H1 (cell line): ENCODE results near the gene ZNFX1.

ENCODE experiments used
- EZH2 ChIP-seq: fragments of 200-600 bp; sonication (generic); IDR thresholded peaks from 2 replicates; pipeline ENCODE4 v1.7.1; 2012; ENCODE audit warnings: low read depth, mild to moderate bottlenecking, moderate library complexity, low read length, inconsistent platforms; ENCODE audit not compliant: severe bottlenecking
- FOSL1 ChIP-seq: IDR thresholded peaks from 2 replicates; pipeline ENCODE4 v1.6.1; 2011; ENCODE audit warnings: mild to moderate bottlenecking, low read depth, low read length, moderate library complexity; ENCODE audit not compliant: insufficient read depth
- HDAC2 ChIP-seq, 2 experiments: fragments of 300-600 bp in 1 of 2; sonication (generic) in 1 of 2; IDR thresholded peaks; 2 replicates each; pipeline ENCODE4 v1.6.1; 2011 to 2012; ENCODE audit warnings: low read depth in 2 of 2, low read length in 2 of 2, mild to moderate bottlenecking in 2 of 2, moderate library complexity in 2 of 2, borderline replicate concordance in 1 of 2, inconsistent platforms in 1 of 2
- RFX5 ChIP-seq: IDR thresholded peaks from 2 replicates; pipeline ENCODE4 v1.6.1; 2011; ENCODE audit warnings: low read depth, low read length, improper control_type of control experiment, borderline replicate concordance
- TEAD4 ChIP-seq: IDR thresholded peaks from 2 replicates; pipeline ENCODE4 v1.6.1; 2012; ENCODE audit warnings: low read depth, low read length, inconsistent platforms, mixed read lengths
- TF ChIP-seq, protein P1 (sequence below), 3 experiments: IDR thresholded peaks; 1 replicate in 2 of 3; 2 replicates in 1 of 3; pipeline versions ENCODE4 v1.5.1 to v1.6.1; 2011; ENCODE audit warnings: low read length in 3 of 3, mild to moderate bottlenecking in 3 of 3, inconsistent platforms in 2 of 3, low read depth in 1 of 3, moderate library complexity in 1 of 3; ENCODE audit not compliant: insufficient read depth in 1 of 3; ENCODE audit errors: control extremely low read depth in 1 of 3
- TF ChIP-seq, protein P2 (sequence below): IDR thresholded peaks from 2 replicates; pipeline ENCODE4 v1.6.1; 2012; ENCODE audit warnings: inconsistent platforms

DNA sequence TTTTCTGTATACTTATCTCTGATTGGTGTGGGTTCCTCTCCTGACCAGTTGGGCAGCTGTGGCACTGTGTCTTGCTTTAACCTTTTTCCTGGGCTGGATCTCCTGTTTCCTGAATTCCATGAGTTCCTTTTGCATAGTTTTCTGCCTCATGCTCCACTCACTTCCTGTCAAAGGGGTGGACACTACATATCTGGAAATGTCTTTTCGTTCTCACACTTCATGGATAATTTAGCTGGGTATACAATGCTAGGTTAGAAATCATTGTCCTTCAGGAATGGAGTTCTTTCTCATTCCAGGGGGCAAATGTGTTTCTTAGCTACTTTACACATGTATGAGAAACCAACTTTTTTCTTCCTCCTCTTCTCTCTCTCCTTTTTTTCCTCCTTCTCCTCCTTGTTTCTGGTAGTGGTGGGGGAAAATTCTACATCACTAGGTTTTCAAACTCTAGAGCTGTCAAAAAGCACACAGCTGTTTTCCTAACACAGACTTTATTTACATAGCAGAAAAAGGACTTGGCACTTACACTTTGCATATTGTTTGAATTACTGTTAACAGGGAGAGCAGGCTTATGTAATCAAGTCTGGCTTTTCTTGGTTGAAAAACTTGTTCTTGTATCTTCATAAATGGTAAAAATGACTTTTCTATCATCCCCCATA is 67.6 kb downstream of the ZNFX1 start:
- no peak for TF ChIP-seq FOSL1
- no peak for TF ChIP-seq RFX5
- TF ChIP-seq, protein P1, sequence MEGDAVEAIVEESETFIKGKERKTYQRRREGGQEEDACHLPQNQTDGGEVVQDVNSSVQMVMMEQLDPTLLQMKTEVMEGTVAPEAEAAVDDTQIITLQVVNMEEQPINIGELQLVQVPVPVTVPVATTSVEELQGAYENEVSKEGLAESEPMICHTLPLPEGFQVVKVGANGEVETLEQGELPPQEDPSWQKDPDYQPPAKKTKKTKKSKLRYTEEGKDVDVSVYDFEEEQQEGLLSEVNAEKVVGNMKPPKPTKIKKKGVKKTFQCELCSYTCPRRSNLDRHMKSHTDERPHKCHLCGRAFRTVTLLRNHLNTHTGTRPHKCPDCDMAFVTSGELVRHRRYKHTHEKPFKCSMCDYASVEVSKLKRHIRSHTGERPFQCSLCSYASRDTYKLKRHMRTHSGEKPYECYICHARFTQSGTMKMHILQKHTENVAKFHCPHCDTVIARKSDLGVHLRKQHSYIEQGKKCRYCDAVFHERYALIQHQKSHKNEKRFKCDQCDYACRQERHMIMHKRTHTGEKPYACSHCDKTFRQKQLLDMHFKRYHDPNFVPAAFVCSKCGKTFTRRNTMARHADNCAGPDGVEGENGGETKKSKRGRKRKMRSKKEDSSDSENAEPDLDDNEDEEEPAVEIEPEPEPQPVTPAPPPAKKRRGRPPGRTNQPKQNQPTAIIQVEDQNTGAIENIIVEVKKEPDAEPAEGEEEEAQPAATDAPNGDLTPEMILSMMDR (IDR thresholded peaks at IDR 0.05; ENCODE audit: control extremely low read depth in 1 of 3, insufficient read depth in 1 of 3, low read depth in 1 of 3, low read length in 3 of 3) = no peak
- TF ChIP-seq EZH2 = no peak
- TF ChIP-seq HDAC2 (IDR thresholded peaks at IDR 0.05; ENCODE audit: borderline replicate concordance in 1 of 2, low read depth in 2 of 2, low read length in 2 of 2) = no peak
- TF ChIP-seq TEAD4 = no peak
- TF ChIP-seq, protein P2, sequence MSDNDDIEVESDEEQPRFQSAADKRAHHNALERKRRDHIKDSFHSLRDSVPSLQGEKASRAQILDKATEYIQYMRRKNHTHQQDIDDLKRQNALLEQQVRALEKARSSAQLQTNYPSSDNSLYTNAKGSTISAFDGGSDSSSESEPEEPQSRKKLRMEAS = no peak
